CD4-positive, alpha-beta T cell treated with Interleukin-15 for 4 hours (primary cell): ENCODE measurements around the gene SNX27.
"Not testable (repeated sequence)": the region's sequence is repeated elsewhere in the genome, so short reads cannot be mapped to it uniquely, and the experiment has no call there.

ENCODE experiments used
- DNase-seq: peaks from one replicate; pipeline ENCODE4 v3.0.0-alpha.2; 2020; ENCODE audit warnings: low spot score

Gene SNX27

GRCh38 chr1:151641229-151641628 lies 29.4 kb downstream of the SNX27 start:
- no peak for DNase-seq

- DNase-seq, result not testable (repeated sequence)
Measured at GRCh38 chr1:151643085-151643484, 31.2 kb downstream of the SNX27 start.

- DNase-seq, result no peak
Measured at GRCh38 chr1:151644001-151644400, 32.2 kb downstream of the SNX27 start.

GRCh38 chr1:151653397-151653796 lies 41.5 kb downstream of the SNX27 start:
- DNase-seq, result no peak

- no peak for DNase-seq
Measured at GRCh38 chr1:151655371-151655770, 43.5 kb downstream of the SNX27 start.

- DNase-seq, result no peak
Measured at GRCh38 chr1:151661751-151662150, 49.9 kb downstream of the SNX27 start.

GRCh38 chr1:151668090-151668489 lies 56.2 kb downstream of the SNX27 start:
- no peak for DNase-seq

GRCh38 chr1:151670036-151670675 lies 58.3 kb downstream of the SNX27 start:
- not testable (repeated sequence) for DNase-seq

GRCh38 chr1:151673407-151673806 lies 61.6 kb downstream of the SNX27 start:
- DNase-seq, result no peak

GRCh38 chr1:151680391-151680790 lies 68.5 kb downstream of the SNX27 start:
- DNase-seq, result no peak

- no peak for DNase-seq
Measured at GRCh38 chr1:151680826-151681225, 69.0 kb downstream of the SNX27 start.

- no peak for DNase-seq
Measured at GRCh38 chr1:151681923-151682322, 70.1 kb downstream of the SNX27 start.

- not testable (repeated sequence) for DNase-seq
Measured at GRCh38 chr1:151682901-151683300, 71.1 kb downstream of the SNX27 start.

GRCh38 chr1:151684128-151684527 lies 72.3 kb downstream of the SNX27 start:
- DNase-seq, result no peak

GRCh38 chr1:151686561-151686960 lies 74.7 kb downstream of the SNX27 start:
- DNase-seq, result no peak

- DNase-seq, result no peak
Measured at GRCh38 chr1:151689494-151689893, 77.6 kb downstream of the SNX27 start.

GRCh38 chr1:151692226-151692625 lies 80.4 kb downstream of the SNX27 start:
- no peak for DNase-seq

GRCh38 chr1:151693057-151693651 lies 81.3 kb downstream of the SNX27 start:
- DNase-seq, result no peak

GRCh38 chr1:151701515-151701914 lies 89.7 kb downstream of the SNX27 start:
- no peak for DNase-seq

- DNase-seq, result no peak
Measured at GRCh38 chr1:151702936-151703335, 91.1 kb downstream of the SNX27 start.

- no peak for DNase-seq
Measured at GRCh38 chr1:151703813-151704212, 92.0 kb downstream of the SNX27 start.

- DNase-seq, result no peak
Measured at GRCh38 chr1:151704246-151704645, 92.4 kb downstream of the SNX27 start.

GRCh38 chr1:151705146-151705545 lies 93.3 kb downstream of the SNX27 start:
- no peak for DNase-seq
